HG02642 (cell line): ENCODE data around the gene NYNRIN.
"Not testable (repeated sequence)": the region's sequence is repeated elsewhere in the genome, so short reads cannot be mapped to it uniquely, and the experiment has no call there.

Experiments
- ATAC-seq: cut with Tn5 transposase; IDR thresholded peaks from one replicate; pipeline ENCODE4 v1.9.1; 2021; ENCODE audit warnings: mild to moderate bottlenecking; ENCODE audit not compliant: unreplicated experiment, poor library complexity

Gene NYNRIN

GRCh38 chr14:24369463-24369862, 29.3 kb upstream of the NYNRIN start:
- ATAC-seq: no peak

- no peak for ATAC-seq
Observed at GRCh38 chr14:24369907-24370687, 28.7 kb upstream of the NYNRIN start.

GRCh38 chr14:24370748-24371147, 28.1 kb upstream of the NYNRIN start:
- ATAC-seq: no peak

GRCh38 chr14:24371605-24372004, 27.2 kb upstream of the NYNRIN start:
- not testable (repeated sequence) for ATAC-seq

GRCh38 chr14:24372701-24373416, 25.9 kb upstream of the NYNRIN start:
- ATAC-seq: no peak

GRCh38 chr14:24376448-24377070, 22.2 kb upstream of the NYNRIN start:
- ATAC-seq: no peak

- no peak for ATAC-seq
Observed at GRCh38 chr14:24377126-24377525, 21.7 kb upstream of the NYNRIN start.

GRCh38 chr14:24377657-24378056, 21.1 kb upstream of the NYNRIN start:
- ATAC-seq: no peak

GRCh38 chr14:24378327-24378726, 20.5 kb upstream of the NYNRIN start:
- ATAC-seq: no peak

GRCh38 chr14:24378981-24379906, 19.6 kb upstream of the NYNRIN start:
- no peak for ATAC-seq

- no peak for ATAC-seq
Observed at GRCh38 chr14:24379907-24380730, 18.7 kb upstream of the NYNRIN start.

GRCh38 chr14:24381363-24382063, 17.3 kb upstream of the NYNRIN start:
- no peak for ATAC-seq

- ATAC-seq: no peak
Observed at GRCh38 chr14:24382064-24382371, 16.8 kb upstream of the NYNRIN start.

GRCh38 chr14:24384169-24384568, 14.6 kb upstream of the NYNRIN start:
- ATAC-seq: no peak

- no peak for ATAC-seq
Observed at GRCh38 chr14:24385524-24385923, 13.3 kb upstream of the NYNRIN start.

GRCh38 chr14:24387009-24387345, 11.8 kb upstream of the NYNRIN start:
- no peak for ATAC-seq

- ATAC-seq: not testable (repeated sequence)
Observed at GRCh38 chr14:24387579-24387978, 11.2 kb upstream of the NYNRIN start.

- ATAC-seq: no peak
Observed at GRCh38 chr14:24388474-24389179, 10.2 kb upstream of the NYNRIN start.
